GM19351 (cell line): ENCODE results near the gene EPHA7.
A peak's percentile ranks its signal among the peaks of the same experiment; 100 is the strongest.

Experiments
- ATAC-seq: cut with Tn5 transposase; IDR thresholded peaks from one replicate; pipeline ENCODE4 v1.9.1; 2021; ENCODE audit warnings: mild to moderate bottlenecking, moderate library complexity; ENCODE audit not compliant: unreplicated experiment

Gene EPHA7

GRCh38 chr6:93419304-93420162, at the start of gene EPHA7:
Gene EPHA7 (minus strand): TSS chr6:93419559. CDS start chr6:93419341, 218 bp downstream.
- ATAC-seq: peak; percentile 85

GRCh38 chr6:93468291-93468690, 48.9 kb upstream of the EPHA7 start:
- ATAC-seq: no peak

DNA sequence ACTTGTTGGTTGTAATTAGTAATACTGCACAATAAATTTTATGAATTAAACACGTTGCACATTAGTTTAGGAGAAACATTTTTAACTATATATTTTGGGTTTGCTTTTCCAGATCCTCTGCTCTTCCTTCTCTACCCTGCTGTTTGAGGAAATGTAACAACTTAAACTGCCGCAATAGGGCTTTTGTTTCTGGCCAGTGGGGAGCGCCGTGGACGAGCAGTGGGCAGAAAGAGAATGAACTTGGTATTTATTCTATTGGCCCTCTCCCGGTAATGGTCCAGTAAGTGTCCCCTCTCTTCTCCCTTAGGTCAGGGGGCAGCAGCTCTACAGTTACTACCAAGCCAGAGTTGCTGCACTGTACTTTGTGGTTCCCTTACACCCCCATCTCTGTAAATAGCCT, 35.2 kb upstream of the EPHA7 start:
- ATAC-seq: no peak

GRCh38 chr6:93453956-93454355, 34.6 kb upstream of the EPHA7 start:
- ATAC-seq: peak; percentile 84

- ATAC-seq: no peak
Measured at GRCh38 chr6:93447874-93448273, 28.5 kb upstream of the EPHA7 start.

DNA sequence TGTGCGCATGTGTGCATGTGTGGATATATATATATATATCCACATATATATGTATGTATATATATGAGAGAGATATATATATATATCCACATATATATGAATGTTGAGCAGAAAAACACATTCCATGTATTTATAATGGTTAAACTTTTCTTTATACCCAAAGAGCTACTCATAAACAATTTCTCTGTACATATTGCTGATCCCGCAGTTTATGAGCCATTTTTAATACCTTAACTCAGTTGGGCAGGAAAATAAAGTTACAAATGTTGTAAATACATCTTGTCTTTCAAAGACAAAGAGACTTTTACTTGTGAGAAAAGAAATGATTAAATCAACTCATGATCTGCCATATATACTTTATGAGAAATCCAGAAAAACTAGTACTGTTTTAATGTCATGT, 18.1 kb upstream of the EPHA7 start:
- no peak for ATAC-seq

GRCh38 chr6:93433592-93433991, 14.2 kb upstream of the EPHA7 start:
- no peak for ATAC-seq

DNA sequence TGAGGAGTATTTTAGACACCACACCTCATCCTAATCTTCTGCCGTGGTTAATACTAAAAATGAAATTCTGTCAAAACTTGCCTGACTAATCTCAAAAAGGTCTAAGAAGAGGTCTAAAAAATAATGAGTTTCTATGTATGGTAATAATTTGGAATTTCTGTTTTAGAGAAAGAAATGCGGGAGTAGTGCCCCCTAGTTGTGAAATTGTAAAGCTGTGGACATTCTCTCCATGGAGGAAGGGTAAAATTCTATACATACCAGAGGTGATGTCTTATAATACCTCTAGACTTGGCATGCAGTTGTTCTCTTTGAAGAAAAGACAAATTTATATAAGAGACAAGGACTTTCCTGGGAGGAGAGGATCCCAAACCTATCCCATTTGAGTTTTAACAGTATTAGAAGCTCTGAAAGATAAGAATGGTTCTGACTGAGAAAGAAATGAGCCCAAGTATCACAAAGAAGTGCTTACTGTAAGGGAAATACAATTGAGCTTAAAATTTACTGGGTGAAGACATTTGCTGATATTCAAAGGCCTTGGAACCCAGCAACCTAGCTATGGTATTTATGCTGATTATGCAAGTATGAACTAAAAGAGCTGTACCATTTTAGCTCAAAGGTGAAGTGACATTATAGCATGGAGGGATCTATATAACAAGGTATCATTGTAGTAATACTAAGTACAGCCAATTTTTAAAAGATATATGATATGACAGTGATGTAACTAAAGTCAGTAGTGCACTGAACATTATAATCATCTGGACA, 5.1 kb upstream of the EPHA7 start:
- ATAC-seq: no peak

GRCh38 chr6:93423542-93423941, 4.2 kb upstream of the EPHA7 start:
- peak; percentile 48 for ATAC-seq

DNA sequence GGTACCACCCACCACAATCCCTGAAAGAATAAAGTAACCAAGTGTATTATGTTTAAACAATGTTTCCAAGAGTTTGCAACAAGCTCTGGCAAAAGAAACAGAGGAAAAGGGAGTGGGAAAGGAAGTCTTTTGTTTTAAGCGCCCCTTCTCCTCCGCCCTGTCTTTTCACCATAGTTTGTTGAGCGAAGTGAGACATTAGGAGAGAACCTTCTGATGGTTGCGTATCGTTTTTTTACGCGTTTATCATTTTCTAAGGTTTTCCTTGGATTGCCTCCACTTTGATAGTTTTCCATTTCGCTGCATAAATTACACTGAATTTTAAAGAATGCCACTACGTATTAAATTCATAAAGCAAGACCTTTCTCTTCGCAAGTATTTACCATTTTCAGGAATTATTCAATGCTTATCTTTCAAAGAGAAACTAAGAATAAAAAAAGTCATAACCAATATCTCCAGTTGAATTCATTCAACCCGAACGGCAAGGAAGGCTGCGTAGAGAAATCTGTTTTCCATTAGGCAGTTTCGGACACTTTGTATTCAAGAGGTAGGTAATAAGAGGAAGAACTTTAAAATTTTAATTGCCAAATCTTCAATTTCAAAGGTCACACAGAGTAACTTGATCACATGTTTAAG, 920 bp upstream of the EPHA7 start:
- ATAC-seq: no peak

GRCh38 chr6:93418408-93419303, 703 bp downstream of the EPHA7 start:
- ATAC-seq: no peak

GRCh38 chr6:93418033-93418407, 1.3 kb downstream of the EPHA7 start:
- no peak for ATAC-seq

DNA sequence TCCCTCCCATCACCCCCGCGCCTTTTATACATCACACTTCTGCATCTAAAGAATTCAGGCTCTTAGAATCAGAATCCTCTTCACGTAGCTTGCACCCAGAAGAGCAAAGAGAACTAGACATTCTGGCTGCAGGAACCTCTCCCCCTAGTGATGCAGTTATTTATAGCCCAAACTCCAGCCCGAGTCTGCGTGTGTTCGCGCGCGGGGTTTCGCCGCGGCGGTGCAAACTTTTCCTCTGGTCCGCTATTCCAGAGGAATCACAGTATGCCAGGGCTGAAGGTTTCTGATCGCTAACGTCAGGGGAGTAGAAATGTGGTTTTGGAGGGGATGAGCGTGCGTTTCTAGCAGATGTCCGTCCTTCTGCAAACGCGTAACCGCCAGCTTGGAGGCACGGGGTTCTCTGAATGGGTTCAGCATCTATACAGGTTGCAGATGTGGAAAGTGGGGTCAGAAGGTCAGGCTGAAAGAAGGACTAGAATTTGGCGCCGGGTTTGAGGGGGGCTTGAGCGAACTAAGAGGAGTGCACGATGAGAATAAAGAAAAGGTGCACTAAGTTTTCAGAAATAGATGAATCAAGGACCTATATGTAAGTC, 1.8 kb downstream of the EPHA7 start:
- ATAC-seq: no peak

- ATAC-seq: no peak
Measured at GRCh38 chr6:93416571-93417420, 2.6 kb downstream of the EPHA7 start.

GRCh38 chr6:93413190-93413589, 6.2 kb downstream of the EPHA7 start:
- no peak for ATAC-seq

- ATAC-seq: no peak
Measured at GRCh38 chr6:93412452-93412851, 6.9 kb downstream of the EPHA7 start.

DNA sequence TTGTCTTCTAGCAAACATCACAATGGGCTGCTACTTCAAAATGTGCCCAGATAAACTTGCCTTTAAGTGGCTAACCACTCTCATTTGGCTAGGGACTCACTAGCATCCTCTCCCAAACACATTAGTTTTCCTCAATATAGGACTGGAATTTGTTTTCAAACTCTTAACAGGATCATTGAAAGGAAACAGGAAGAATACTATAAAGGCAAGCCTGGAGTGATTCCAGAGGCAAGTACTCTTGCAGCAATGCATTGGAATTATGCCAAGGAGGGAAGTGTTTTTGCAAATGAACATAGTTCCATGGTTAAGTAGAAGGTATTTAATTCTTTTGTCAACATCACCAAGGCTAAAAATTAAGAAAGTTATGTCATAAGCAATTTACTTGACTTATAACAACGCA, 12.2 kb downstream of the EPHA7 start:
- ATAC-seq: no peak

GRCh38 chr6:93403390-93403789, 16.0 kb downstream of the EPHA7 start:
- no peak for ATAC-seq

GRCh38 chr6:93398723-93399122, 20.6 kb downstream of the EPHA7 start:
- no peak for ATAC-seq
